H9 (cell line): Measurements from ENCODE around the gene CENPV. TPM values are rescaled to one million over a fixed set of nuclear protein-coding genes. Genes with fewer than 3 reads are reported as not detected.

ENCODE experiments used
- DNase-seq: peaks from one replicate; pipeline ENCODE4 v3.0.0-alpha.2; 2017
- H2AFZ ChIP-seq: one replicate; pipeline ENCODE4 v1.6.1; 2013; ENCODE audit warnings: mild to moderate bottlenecking, low read length, control low read depth, moderate library complexity
- H2AK5ac ChIP-seq: 2 replicates; pipeline ENCODE4 v1.6.1; 2013; ENCODE audit warnings: low read length, control low read depth, mixed read lengths; ENCODE audit not compliant: insufficient read length
- H2BK120ac ChIP-seq: one replicate; pipeline ENCODE4 v1.6.1; 2013; ENCODE audit warnings: low read depth, mild to moderate bottlenecking, low read length, control low read depth, inconsistent platforms; ENCODE audit not compliant: poor library complexity, severe bottlenecking
- H2BK12ac ChIP-seq: 2 replicates; pipeline ENCODE4 v1.6.1; 2013; ENCODE audit warnings: low read length, control low read depth, mixed read lengths, low read depth; ENCODE audit not compliant: insufficient read length
- H2BK15ac ChIP-seq: 2 replicates; pipeline ENCODE4 v1.6.1; 2013; ENCODE audit warnings: low read depth, low read length, control low read depth
- H2BK20ac ChIP-seq: one replicate; pipeline ENCODE4 v1.6.1; 2013; ENCODE audit warnings: low read depth, mild to moderate bottlenecking, low read length, control low read depth, inconsistent platforms; ENCODE audit not compliant: poor library complexity, severe bottlenecking
- H2BK5ac ChIP-seq: 2 replicates; pipeline ENCODE4 v1.6.1; 2013; ENCODE audit warnings: low read length, control low read depth, mixed read lengths; ENCODE audit not compliant: insufficient read length
- H3K14ac ChIP-seq: 2 replicates; pipeline ENCODE4 v1.6.1; 2013; ENCODE audit warnings: low read length, control low read depth; ENCODE audit not compliant: insufficient read depth
- H3K18ac ChIP-seq: 2 replicates; pipeline ENCODE4 v1.6.1; 2013; ENCODE audit warnings: low read depth, mild to moderate bottlenecking, mixed read lengths, low read length, control low read depth; ENCODE audit not compliant: insufficient read length
- H3K23ac ChIP-seq: 2 replicates; pipeline ENCODE4 v1.6.1; 2013; ENCODE audit warnings: low read length, control low read depth, mixed read lengths, low read depth; ENCODE audit not compliant: insufficient read length
- H3K23me2 ChIP-seq: 2 replicates; pipeline ENCODE4 v1.6.1; 2013; ENCODE audit warnings: low read depth, mild to moderate bottlenecking, mixed read lengths, low read length, control low read depth; ENCODE audit not compliant: insufficient read length, poor library complexity, severe bottlenecking
- H3K27ac ChIP-seq: 2 replicates; pipeline ENCODE4 v1.5.1; 2013; ENCODE audit warnings: low read length, control low read depth, mixed read lengths, low read depth; ENCODE audit not compliant: insufficient read length
- H3K27me3 ChIP-seq: 2 replicates; pipeline ENCODE4 v1.6.1; 2013; ENCODE audit warnings: low read length, control low read depth, inconsistent platforms; ENCODE audit not compliant: insufficient read depth
- H3K4ac ChIP-seq: 2 replicates; pipeline ENCODE4 v1.6.1; 2013; ENCODE audit warnings: low read depth, mild to moderate bottlenecking, control low read depth, inconsistent platforms, low read length, moderate library complexity
- H3K4me1 ChIP-seq: 2 replicates; pipeline ENCODE4 v1.6.1; 2013; ENCODE audit warnings: low read length, control low read depth, inconsistent platforms; ENCODE audit not compliant: insufficient read depth
- H3K4me2 ChIP-seq: 2 replicates; pipeline ENCODE4 v1.6.1; 2013; ENCODE audit warnings: low read length, control low read depth, mixed read lengths; ENCODE audit not compliant: insufficient read length, insufficient read depth
- H3K56ac ChIP-seq: 2 replicates; pipeline ENCODE4 v1.6.1; 2013; ENCODE audit warnings: low read depth, mild to moderate bottlenecking, mixed read lengths, low read length, control low read depth; ENCODE audit not compliant: insufficient read length
- H3K79me1 ChIP-seq: 2 replicates; pipeline ENCODE4 v1.6.1; 2013; ENCODE audit warnings: low read depth, mild to moderate bottlenecking, moderate library complexity, low read length, control low read depth, inconsistent platforms; ENCODE audit not compliant: insufficient read depth, poor library complexity, severe bottlenecking
- H3K79me2 ChIP-seq: 2 replicates; pipeline ENCODE4 v1.6.1; 2013; ENCODE audit warnings: low read length, control low read depth, inconsistent platforms; ENCODE audit not compliant: insufficient read depth
- H3K9ac ChIP-seq: 2 replicates; pipeline ENCODE4 v1.6.1; 2013; ENCODE audit warnings: low read length, control low read depth, mixed read lengths; ENCODE audit not compliant: insufficient read length; ENCODE audit errors: extremely low read depth
- H3K9me3 ChIP-seq: one replicate; pipeline ENCODE4 v1.6.1; 2013; ENCODE audit warnings: low read depth, low read length, inconsistent platforms; ENCODE audit not compliant: control insufficient read depth
- H3T11ph ChIP-seq: one replicate; pipeline ENCODE4 v1.6.1; 2013; ENCODE audit warnings: mild to moderate bottlenecking, low read length, control low read depth, inconsistent platforms
- H4K20me1 ChIP-seq: one replicate; pipeline ENCODE4 v1.6.1; 2013; ENCODE audit not compliant: control insufficient read depth, insufficient read length, insufficient read depth
- H4K5ac ChIP-seq: 2 replicates; pipeline ENCODE4 v1.6.1; 2013; ENCODE audit warnings: low read depth, mild to moderate bottlenecking, mixed read lengths, low read length, control low read depth; ENCODE audit not compliant: insufficient read length
- H4K8ac ChIP-seq: replicated peaks from 2 replicates; pipeline ENCODE4 v1.6.1; 2013; ENCODE audit warnings: low read length, control low read depth, mixed read lengths, low read depth; ENCODE audit not compliant: insufficient read length
- H4K91ac ChIP-seq: 2 replicates; pipeline ENCODE4 v1.6.1; 2013; ENCODE audit warnings: low read depth, mild to moderate bottlenecking, moderate library complexity, mixed read lengths, low read length, control low read depth; ENCODE audit not compliant: insufficient read length
- H3K27ac Mint-ChIP-seq, 3 experiments: 2 replicates in 2 of 3; 3 replicates in 1 of 3; pipeline ENCODE4 v1.8.0; 2020 to 2021; ENCODE audit warnings: mixed read lengths in 3 of 3, mild to moderate bottlenecking in 1 of 3, moderate library complexity in 1 of 3
- H3K27me3 Mint-ChIP-seq: 2 replicates; pipeline ENCODE4 v1.8.0; 2021; ENCODE audit warnings: low read depth, mild to moderate bottlenecking, moderate library complexity, mixed read lengths
- H3K36me3 Mint-ChIP-seq, 3 experiments: 2 replicates in 2 of 3; 3 replicates in 1 of 3; pipeline ENCODE4 v1.8.0; 2020 to 2021; ENCODE audit warnings: low read depth in 3 of 3, mixed read lengths in 3 of 3; ENCODE audit not compliant: insufficient read depth in 1 of 3
- H3K4me1 Mint-ChIP-seq, 2 experiments: 2 replicates each; pipeline ENCODE4 v1.8.0; 2020; ENCODE audit warnings: mixed read lengths in 2 of 2
- H3K4me3 Mint-ChIP-seq, 2 experiments: 2 replicates in 1 of 2; 3 replicates in 1 of 2; pipeline ENCODE4 v1.8.0; 2020 to 2021; ENCODE audit warnings: mild to moderate bottlenecking in 2 of 2, mixed read lengths in 2 of 2, moderate library complexity in 1 of 2
- H3K9me3 Mint-ChIP-seq, 2 experiments: 2 replicates in 1 of 2; 3 replicates in 1 of 2; pipeline ENCODE4 v1.8.0; 2020; ENCODE audit warnings: mild to moderate bottlenecking in 2 of 2, mixed read lengths in 2 of 2, moderate library complexity in 1 of 2
- WGBS: extraction: QIAGEN DNeasy Blood & Tissue Kit; methylation state at CpG from one replicate; pipeline ENCODE4 v1.1.7; 2013; ENCODE audit warnings: missing lambda C conversion rate, low lambda C conversion rate, mixed read lengths; ENCODE audit not compliant: insufficient read length; ENCODE audit errors: extremely low coverage; 5-methylcytosine and 5-hydroxymethylcytosine counted together
- total RNA-seq: library from RNA; stranded (reverse); gene quantifications from 2 replicates; pipeline ENCODE4 v1.2.1, GENCODE V29; 2021
- TF ChIP-seq, protein P1 (sequence below): fragments of 200-600 bp; sonication (generic); conservative IDR thresholded peaks from 3 replicates; pipeline ENCODE4 v1.8.0; 2021; ENCODE audit warnings: antibody characterized with exemption, mild to moderate bottlenecking

CENPV gene
- total RNA-seq, 1 experiment from 2014 or later: 200 TPM

DNA sequence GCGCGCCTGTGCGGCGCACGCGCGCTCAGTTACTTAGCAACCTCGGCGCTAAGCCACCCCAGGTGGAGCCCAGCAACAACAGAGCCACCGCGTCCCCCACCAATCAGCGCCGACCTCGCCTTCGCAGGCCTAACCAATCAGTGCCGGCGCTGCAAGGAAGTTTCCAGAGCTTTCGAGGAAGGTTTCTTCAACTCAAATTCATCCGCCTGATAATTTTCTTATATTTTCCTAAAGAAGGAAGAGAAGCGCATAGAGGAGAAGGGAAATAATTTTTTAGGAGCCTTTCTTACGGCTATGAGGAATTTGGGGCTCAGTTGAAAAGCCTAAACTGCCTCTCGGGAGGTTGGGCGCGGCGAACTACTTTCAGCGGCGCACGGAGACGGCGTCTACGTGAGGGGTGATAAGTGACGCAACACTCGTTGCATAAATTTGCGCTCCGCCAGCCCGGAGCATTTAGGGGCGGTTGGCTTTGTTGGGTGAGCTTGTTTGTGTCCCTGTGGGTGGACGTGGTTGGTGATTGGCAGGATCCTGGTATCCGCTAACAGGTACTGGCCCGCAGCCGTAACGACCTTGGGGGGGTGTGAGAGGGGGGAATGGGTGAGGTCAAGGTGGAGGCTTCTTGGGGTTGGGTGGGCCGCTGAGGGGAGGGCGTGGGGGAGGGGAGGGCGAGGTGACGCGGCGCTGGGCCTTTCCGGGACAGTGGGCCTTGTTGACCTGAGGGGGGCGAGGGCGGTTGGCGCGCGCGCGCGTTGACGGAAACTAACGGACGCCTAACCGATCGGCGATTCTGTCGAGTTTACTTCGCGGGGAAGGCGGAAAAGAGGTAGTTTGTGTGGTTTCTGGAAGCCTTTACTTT lies 27.6 kb upstream of the CENPV start, which contains the start of gene UBB:
Gene UBB, plus strand, starts transcription at position 452 of the 856 bp plus-strand sequence. CDS start 817 bp downstream, outside the sequence.
- H3K27me3 Mint-ChIP-seq: no peaks in the 10 kb centered on the region
- H3T11ph ChIP-seq: peak within 1 kb of the TSS; percentile 96
- TF ChIP-seq, protein P1, sequence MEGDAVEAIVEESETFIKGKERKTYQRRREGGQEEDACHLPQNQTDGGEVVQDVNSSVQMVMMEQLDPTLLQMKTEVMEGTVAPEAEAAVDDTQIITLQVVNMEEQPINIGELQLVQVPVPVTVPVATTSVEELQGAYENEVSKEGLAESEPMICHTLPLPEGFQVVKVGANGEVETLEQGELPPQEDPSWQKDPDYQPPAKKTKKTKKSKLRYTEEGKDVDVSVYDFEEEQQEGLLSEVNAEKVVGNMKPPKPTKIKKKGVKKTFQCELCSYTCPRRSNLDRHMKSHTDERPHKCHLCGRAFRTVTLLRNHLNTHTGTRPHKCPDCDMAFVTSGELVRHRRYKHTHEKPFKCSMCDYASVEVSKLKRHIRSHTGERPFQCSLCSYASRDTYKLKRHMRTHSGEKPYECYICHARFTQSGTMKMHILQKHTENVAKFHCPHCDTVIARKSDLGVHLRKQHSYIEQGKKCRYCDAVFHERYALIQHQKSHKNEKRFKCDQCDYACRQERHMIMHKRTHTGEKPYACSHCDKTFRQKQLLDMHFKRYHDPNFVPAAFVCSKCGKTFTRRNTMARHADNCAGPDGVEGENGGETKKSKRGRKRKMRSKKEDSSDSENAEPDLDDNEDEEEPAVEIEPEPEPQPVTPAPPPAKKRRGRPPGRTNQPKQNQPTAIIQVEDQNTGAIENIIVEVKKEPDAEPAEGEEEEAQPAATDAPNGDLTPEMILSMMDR: peak; percentile 25; the same call in 2 of the 3 replicates

More for the DNA sequence above, 27.6 kb upstream of the CENPV start, which contains the start of gene UBB:
- Histone ChIP-seq H4K91ac (peak within 1 kb of the TSS; percentile 35), H4K8ac (no peak within 1 kb of the TSS), H4K5ac (no peak within 1 kb of the TSS), H2BK5ac (peak within 1 kb of the TSS; percentile 92), H4K20me1 (no peaks in the 10 kb centered on the region), H3K79me1 (peaks cover 3% of the 10 kb centered on the region), H3K14ac (peak within 1 kb of the TSS; percentile 98; the same call in 1 of the 2 replicates), H3K9ac (peak within 1 kb of the TSS; percentile 94), H3K79me2 (peaks cover 7% of the 10 kb centered on the region; the same call in 1 of the 2 replicates), H2AK5ac (no peak within 1 kb of the TSS), H3K4ac (no peak within 1 kb of the TSS), H3K9me3 (no peaks in the 10 kb centered on the region), H3K4me2 (peak within 1 kb of the TSS; percentile 86), H3K56ac (no peak within 1 kb of the TSS), H3K4me1 (0 out of 2 replicates have a peak, but pooled peaks cover 3% of the 10 kb centered on the region), H2BK15ac (no peak within 1 kb of the TSS), H3K27ac (peak within 1 kb of the TSS; percentile 73), H2AFZ (peak within 1 kb of the TSS; percentile 88), H3K23ac (no peak within 1 kb of the TSS), H2BK20ac (no peak within 1 kb of the TSS), H2BK120ac (peak within 1 kb of the TSS; percentile 99), H3K27me3 (no peaks in the 10 kb centered on the region), H3K18ac (peak within 1 kb of the TSS; percentile 97), H3K23me2 (peaks cover 7% of the 10 kb centered on the region), H2BK12ac (no peak within 1 kb of the TSS)
- peaks cover 16 to 32% of the 10 kb centered on the region in 2 experiments for H3K4me1 Mint-ChIP-seq
- peak within 1 kb of the TSS; percentile 100 for H3K27ac Mint-ChIP-seq
- H3K9me3 Mint-ChIP-seq: peaks cover 2 to 3% of the 10 kb centered on the region in 2 experiments; a peak in 2 of 5 replicates
- peak; percentile 100 for DNase-seq
- WGBS: no CpG with 5 or more reads among the region's 67 CpGs
- H3K4me3 Mint-ChIP-seq: peak within 1 kb of the TSS; percentile 83 to 98
- H3K36me3 Mint-ChIP-seq: peaks cover 24 to 29% (median 28%) of the 10 kb centered on the region in 3 experiments; a peak in 6 of 7 replicates
